H7 (cell line): ENCODE results near the gene TIMD4. TPM values are rescaled to one million over a fixed set of nuclear protein-coding genes. Genes with fewer than 3 reads are reported as not detected.

ENCODE experiments used
- DNase-seq: peaks from one replicate; pipeline ENCODE4 v3.0.0; 2012
- H3K27me3 ChIP-seq: 2 replicates; pipeline ENCODE4 v1.6.0; 2011; ENCODE audit warnings: mild to moderate bottlenecking, low read length; ENCODE audit not compliant: control insufficient read depth, insufficient read depth
- H3K36me3 ChIP-seq: replicated peaks from 2 replicates; pipeline ENCODE4 v1.5.1; 2011; ENCODE audit warnings: low read length; ENCODE audit not compliant: control insufficient read depth, insufficient read depth
- H3K4me3 ChIP-seq: 2 replicates; pipeline ENCODE4 v1.5.1; 2011; ENCODE audit warnings: low read depth, mild to moderate bottlenecking, control low read depth, low read length, moderate library complexity; ENCODE audit not compliant: insufficient read depth
- total RNA-seq: library from RNA; depleted of rRNA; stranded (reverse); fragments of >200 nt; shearing (Covaris generic); gene quantifications from 2 replicates; pipeline ENCODE4 v1.2.3, GENCODE V29; 2014

Gene TIMD4
- total RNA-seq, 1 experiment from 2014 or later: not detected

DNA sequence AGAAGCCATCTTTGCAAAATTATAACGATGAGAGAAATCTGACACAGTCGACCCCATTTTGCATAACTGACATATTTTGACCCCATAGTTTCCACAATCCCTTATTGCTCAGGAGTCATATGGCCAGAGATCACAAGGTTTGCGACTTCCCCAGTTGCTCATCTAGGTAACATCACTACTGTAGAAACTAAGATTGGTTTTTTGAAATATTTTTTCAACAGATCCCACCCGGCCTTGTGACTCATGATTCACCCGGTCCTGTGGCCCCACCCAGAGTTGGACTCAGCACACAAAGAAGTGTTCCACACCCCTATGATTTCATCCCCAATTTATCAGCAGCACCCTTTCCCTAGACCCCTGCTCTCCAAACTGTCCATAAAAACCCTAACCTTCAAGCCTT lies 50.2 kb downstream of the TIMD4 start:
- H3K36me3 ChIP-seq: no peaks in the 10 kb centered on the region
- H3K27me3 ChIP-seq: peaks cover under 1% of the 10 kb centered on the region; the same call in 1 of the 2 replicates
- H3K4me3 ChIP-seq: no peak overlapping the region

DNA sequence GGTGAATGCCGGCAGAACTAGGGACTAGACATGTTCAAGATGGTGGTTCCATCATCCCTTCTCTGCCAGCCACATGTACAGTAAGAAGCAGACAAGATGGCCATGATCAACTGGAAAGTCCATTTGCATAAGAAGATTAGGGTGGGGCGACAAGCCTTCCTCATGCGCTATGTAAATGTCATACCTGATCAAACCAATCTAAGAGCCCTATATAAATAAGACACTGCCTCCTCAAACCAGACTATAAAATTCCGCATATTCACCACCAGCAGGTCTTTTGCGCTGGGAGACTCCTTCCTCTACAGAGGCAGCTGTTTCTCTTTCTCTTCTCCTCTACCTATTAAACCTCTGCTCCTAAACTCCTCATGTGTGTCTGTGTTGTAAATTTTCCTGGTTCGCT lies 53.8 kb downstream of the TIMD4 start:
- no peak for DNase-seq
- H3K36me3 ChIP-seq: no peaks in the 10 kb centered on the region
- peaks cover 1% of the 10 kb centered on the region; the same call in 1 of the 2 replicates for H3K27me3 ChIP-seq
- no peak overlapping the region for H3K4me3 ChIP-seq

More for the DNA sequence above, 50.2 kb downstream of the TIMD4 start:
- DNase-seq: no peak

DNA sequence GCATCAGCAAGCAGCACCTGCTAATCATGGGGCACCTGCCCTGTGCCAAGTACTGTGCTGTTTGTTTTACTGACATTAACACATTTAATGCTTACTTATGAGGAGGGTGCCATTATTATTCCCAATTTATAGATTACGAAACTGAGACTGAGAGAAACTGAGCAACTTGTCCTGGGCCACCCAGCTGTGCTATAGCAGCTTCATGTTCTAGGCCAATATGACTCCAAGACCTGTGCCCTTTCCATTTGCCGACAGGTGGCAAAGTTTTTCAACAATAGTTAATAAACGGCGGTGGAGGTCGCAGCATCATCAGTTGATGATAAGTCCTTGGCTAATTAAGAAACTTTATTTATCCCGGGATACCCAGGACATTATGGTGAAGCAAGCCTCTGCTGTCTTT lies 55.4 kb downstream of the TIMD4 start:
- Histone ChIP-seq H3K27me3 (peaks cover 1% of the 10 kb centered on the region; the same call in 1 of the 2 replicates), H3K4me3 (no peak overlapping the region), H3K36me3 (no peaks in the 10 kb centered on the region)
- no peak for DNase-seq

DNA sequence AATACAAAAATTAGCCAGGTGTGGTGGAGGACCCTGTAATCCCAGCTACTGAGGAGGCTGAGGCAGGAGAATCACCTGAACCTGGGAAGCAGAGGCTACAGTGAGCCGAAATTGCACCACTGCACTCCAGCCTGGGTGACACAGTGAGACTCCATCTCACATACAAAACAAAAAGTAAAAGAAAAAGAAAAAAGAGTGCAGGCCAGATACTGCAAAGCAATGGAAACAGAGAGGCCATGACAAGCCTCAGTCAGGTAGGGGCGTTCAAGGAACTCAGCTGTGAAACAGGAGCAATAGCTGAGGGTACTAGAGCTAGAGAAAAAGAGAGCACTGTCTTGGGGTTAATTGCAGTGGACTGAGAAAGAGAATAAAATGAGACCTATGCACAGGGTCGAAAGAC lies 56.2 kb downstream of the TIMD4 start:
- no peaks in the 10 kb centered on the region for H3K36me3 ChIP-seq
- DNase-seq: no peak
- peaks cover 1% of the 10 kb centered on the region; the same call in 1 of the 2 replicates for H3K27me3 ChIP-seq
- H3K4me3 ChIP-seq: no peak overlapping the region

DNA sequence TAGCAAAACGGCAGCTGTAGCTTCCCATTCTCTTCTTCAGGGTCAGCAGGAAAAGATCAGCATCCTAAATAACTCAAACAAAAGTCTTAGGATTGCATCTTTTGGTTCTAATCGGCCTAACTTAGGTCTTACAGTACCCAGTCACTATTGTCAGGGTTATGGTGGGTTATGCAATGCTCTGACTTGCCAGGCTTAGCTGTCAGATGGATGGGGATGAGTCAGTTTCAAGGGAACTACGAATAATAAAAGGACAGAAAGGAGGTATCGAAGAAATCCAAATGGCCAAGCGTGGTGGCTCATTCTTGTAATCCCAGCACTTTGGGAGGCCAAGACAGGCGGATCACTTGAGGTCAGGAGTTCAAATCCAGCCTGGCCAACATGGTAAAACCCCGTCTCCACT lies 66.5 kb downstream of the TIMD4 start:
- DNase-seq: no peak
- no peaks in the 10 kb centered on the region for H3K36me3 ChIP-seq
- no peak overlapping the region for H3K4me3 ChIP-seq
- H3K27me3 ChIP-seq: no peaks in the 10 kb centered on the region

DNA sequence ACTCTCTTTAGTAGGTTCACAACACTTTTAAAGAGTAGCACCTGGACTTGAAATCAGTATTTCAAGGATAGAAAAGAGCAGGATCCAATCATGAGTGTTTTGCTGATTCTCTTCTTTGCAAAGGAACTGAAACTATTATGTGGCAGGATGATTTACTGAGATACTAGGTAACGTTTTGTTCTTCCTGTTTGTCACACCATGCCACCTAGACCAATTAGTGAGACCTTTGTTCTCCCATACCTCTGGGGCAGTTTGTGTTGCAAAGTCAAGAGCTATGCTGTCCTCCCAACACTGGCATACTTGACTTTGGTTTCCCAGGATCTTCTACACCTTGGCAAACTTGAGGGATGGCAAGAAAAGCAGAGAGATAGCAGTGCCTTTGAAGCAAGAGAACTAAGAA lies 69.5 kb downstream of the TIMD4 start:
- H3K4me3 ChIP-seq: no peak overlapping the region
- H3K27me3 ChIP-seq: no peaks in the 10 kb centered on the region
- DNase-seq: no peak
- no peaks in the 10 kb centered on the region for H3K36me3 ChIP-seq

DNA sequence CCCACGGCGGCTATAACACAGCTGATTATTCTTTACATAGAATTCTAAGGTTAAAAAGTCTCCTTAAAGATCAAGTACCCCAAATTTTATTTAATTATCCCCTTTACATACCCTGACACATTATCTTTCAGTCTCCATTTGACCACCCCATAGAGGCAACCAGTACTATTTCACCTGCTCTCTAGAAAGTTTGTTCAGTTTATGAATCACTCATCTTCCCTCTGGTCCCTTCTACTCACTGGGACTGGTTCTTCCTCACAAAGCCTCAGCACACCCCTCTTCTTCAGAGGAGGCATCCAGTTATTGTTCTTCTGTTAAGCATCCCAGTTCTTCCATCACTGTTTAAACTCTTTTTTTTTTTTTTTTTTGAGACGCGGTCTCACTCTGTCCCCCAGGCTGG lies 70.2 kb downstream of the TIMD4 start:
- H3K27me3 ChIP-seq: no peaks in the 10 kb centered on the region
- no peak overlapping the region for H3K4me3 ChIP-seq
- no peaks in the 10 kb centered on the region for H3K36me3 ChIP-seq
- no peak for DNase-seq

DNA sequence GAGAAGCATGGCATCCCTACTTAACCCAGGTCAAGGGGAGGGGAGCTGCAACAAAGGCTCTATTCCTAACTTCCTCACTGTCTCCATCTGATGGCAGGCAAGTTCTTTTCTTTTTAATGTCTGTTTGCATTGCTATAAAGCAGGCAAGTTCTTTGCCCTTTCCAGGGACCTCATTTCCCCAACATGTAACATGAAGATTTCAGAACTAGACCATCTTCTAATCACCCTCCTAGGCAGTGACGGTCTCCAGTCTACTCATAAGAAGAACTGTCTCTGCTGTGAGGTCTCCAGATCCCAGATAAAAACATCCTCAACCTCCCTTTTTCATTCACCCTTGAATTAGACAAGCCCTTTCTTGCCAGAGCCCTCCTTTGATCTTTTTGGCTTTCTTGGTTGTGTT lies 70.8 kb downstream of the TIMD4 start:
- peak; percentile 24 for DNase-seq
- Histone ChIP-seq H3K27me3 (no peaks in the 10 kb centered on the region), H3K36me3 (no peaks in the 10 kb centered on the region), H3K4me3 (no peak overlapping the region)

DNA sequence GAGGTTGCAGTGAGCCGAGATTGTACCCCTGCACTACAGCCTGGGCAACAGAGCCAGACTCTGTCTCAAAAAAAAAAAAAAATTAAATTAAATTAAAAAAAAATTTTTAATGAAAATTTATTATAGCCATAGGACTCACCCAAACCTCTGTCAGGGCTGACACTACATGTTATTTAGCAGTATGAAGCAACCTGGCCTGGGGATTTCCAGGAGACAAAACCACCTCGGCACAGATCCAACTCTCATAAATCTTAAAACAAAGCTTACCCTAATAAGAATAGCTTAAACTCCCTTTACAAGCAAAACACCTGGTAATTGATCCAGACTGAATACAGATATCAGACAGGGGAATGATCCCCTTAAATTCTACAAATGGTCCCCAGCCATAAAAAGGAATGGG lies 74.5 kb downstream of the TIMD4 start:
- Histone ChIP-seq H3K36me3 (no peaks in the 10 kb centered on the region), H3K4me3 (no peak overlapping the region), H3K27me3 (no peaks in the 10 kb centered on the region)
- DNase-seq: no peak

DNA sequence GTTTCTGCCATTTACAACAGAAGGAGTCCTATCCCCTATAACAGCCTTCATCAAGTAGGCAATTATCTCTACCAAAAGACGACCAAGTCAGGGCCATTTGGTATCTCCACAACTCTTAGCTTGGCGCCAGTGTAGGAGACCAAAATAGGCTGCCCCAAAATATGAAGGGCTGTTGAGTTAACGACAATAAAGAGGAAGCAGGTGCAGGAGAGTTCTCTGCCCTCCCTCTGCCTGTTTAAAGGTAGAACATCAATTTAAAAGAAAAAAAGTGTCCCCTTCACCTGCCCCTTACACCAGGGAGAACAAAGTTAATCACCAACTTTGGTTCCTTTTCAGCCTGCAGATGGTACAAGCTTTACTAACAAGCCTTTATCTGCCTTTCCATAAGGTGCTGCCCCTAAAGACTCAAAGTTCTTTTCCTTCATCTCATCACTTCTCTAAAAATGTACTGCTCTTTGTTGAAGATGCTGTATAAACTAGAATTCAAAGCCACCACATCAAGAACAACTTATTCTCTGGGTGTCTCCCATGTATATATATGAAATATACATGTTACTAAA lies 79.6 kb downstream of the TIMD4 start:
- DNase-seq: no peak
- Histone ChIP-seq H3K4me3 (no peak overlapping the region), H3K27me3 (no peaks in the 10 kb centered on the region), H3K36me3 (no peaks in the 10 kb centered on the region)

DNA sequence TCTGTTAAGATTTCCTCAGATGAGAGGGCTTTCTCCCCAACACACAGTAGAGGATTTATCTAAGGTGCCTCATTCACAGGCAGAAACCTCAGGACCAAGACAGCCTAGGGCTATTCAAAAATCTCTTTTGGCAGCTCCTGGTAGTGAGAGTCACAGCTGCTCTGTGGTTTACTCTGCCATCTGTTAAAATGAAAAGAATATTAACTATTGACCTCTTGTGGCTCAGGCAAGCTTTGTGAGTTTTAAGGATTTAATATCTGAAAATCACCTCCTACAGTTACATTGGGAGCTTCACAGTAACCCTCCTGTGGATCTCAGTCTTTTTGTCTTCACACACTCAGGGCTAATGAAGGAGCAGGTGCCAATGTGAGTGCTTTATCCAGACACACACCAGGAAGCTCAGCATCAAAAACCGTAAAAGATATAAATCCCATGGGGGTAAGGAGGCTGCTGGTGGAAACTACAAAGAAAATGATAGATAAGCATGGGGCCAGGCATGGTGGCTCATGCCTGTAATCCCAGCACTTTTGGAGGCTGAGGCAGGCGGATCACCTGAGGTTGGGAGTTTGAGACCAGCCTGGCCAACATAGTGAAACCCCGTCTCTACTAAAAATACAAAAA lies 83.3 kb downstream of the TIMD4 start:
- no peaks in the 10 kb centered on the region for H3K27me3 ChIP-seq
- no peak overlapping the region for H3K4me3 ChIP-seq
- no peaks in the 10 kb centered on the region for H3K36me3 ChIP-seq
- no peak for DNase-seq

DNA sequence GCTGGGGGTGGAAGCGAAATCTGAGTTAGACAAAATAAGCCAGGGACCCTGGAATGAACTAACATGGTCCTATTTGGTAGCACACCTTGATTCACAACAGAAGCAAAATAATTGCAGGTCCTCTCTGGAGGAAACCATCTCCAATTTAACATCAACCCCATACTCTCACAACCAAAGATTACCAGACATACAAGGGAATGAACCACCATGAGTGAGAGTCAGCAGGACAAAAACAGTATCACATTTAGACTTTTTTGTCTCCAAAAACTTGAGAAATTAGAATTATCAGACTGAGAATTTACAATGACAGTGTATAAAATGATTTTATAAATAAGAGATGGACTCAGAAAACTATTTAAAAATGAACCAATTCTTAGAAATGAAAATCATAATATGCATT lies 91.8 kb downstream of the TIMD4 start:
- Histone ChIP-seq H3K4me3 (no peak overlapping the region), H3K27me3 (no peaks in the 10 kb centered on the region), H3K36me3 (no peaks in the 10 kb centered on the region)
- DNase-seq: no peak

DNA sequence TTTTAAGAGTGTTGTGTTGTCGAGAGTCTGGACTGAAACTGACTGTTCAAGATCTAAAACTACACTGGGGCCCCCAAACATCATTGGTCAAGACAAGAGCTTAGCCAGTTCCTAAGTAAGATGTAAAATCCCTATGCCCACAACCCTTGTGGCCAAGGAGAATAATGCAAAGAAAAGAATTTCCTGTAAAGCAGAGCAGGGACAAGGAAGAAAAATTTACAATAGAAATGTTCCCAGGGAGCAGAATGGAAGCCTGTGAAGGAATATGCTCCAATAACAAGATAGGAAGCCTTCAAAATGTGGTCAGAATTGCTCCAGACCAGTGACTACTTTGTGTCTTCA lies 92.6 kb downstream of the TIMD4 start:
- Histone ChIP-seq H3K4me3 (no peak overlapping the region), H3K27me3 (no peaks in the 10 kb centered on the region), H3K36me3 (no peaks in the 10 kb centered on the region)
- DNase-seq: no peak
